Activated T-cell treated with anti-CD3 and anti-CD28 coated beads for 24 hours (primary cell): ENCODE results near the gene CADM4.
"Not testable (repeated sequence)": the region's sequence is repeated elsewhere in the genome, so short reads cannot be mapped to it uniquely, and the experiment has no call there.

ENCODE experiments used
- DNase-seq: peaks from one replicate; pipeline ENCODE4 v3.0.0-alpha.2; 2020; ENCODE audit warnings: low read depth

CADM4 gene

GRCh38 chr19:43662487-43662886, 22.8 kb upstream of the CADM4 start:
- no peak for DNase-seq

DNA sequence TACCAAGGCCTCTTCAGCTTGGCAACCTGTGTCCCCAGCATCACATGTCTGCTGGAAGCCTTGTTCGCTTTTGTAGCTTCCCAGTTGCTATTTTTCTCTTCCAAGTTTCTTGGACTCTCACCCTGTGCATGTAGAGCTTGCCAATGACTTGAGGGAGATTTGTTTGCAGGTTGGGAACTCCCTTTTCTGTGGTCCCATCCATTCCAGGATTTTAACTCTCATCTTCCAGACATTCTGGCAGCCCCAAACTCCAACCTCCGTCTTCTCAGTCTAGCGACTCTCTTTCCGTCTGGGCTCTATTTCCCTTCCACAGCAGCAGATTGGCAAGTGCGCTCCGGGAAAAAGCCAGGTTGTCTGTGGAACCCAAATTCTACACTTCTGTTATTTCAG, 21.3 kb upstream of the CADM4 start:
- no peak for DNase-seq

GRCh38 chr19:43660301-43660970, 20.8 kb upstream of the CADM4 start:
- no peak for DNase-seq

DNA sequence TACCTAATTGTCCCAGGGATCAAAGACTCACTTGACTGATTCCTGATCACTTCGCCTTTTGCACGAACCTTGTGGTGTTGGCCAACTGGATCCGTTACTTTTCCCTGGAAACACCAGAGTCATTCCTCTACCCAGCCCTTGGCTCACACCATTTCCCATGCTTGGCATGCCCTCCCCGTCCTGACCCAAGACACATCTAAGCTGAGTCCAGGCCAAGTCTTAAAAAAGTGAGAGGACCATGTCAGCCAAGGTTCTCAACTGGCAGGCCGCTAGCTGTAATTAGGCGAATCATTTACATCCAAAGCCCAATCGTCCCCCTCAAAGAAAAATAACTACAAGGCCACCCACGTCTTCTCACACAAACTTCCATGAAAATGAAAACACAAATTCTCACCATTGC, 18.8 kb upstream of the CADM4 start:
- DNase-seq, result no peak

DNA sequence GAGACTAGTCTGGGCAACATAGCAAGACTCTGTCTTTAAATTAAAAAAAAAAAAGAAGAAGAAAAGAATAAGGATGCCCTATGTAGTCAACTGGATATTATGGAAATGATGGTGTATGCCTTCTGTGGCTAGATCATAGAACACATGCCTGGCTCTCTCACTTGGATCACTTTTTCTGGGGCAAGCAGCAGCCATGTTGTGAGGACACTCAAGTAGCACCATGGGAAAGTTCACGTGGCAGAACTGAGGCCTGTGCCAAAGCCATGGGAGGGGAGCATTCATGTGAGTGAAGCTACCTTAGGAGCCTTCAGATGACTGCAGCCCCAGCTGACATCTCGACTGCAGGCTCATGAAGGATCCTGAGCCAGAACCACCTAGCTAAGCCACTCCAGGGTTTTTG, 18.4 kb upstream of the CADM4 start:
- no peak for DNase-seq

- DNase-seq, result no peak
Observed at GRCh38 chr19:43656436-43656835, 16.8 kb upstream of the CADM4 start.

- DNase-seq, result no peak
Observed at GRCh38 chr19:43652546-43652874, 12.9 kb upstream of the CADM4 start.

- peak; percentile 14 for DNase-seq
Observed at GRCh38 chr19:43651758-43652545, 12.3 kb upstream of the CADM4 start.

- not testable (repeated sequence) for DNase-seq
Observed at GRCh38 chr19:43650276-43650675, 10.6 kb upstream of the CADM4 start.

GRCh38 chr19:43649514-43649913, 9.9 kb upstream of the CADM4 start:
- DNase-seq, result no peak

DNA sequence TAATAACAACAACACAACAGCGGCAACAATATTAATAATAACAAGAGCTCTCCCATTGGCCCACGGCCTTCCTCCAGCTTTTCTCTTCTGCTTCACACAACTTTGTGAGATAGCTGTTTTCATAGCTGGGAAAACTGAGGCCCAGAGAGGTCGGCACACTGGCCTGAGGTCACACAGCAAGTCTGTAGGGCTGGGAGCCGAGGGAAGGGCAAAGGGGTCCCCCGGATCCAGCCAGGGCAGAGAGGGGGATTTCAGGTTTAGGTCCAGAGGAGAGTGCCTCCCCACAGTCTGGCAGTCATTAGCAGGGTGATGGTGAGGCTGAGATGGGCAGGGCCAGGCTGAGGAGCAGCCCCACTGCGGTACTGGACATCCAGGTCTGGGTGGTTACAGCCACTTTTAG, 9.0 kb upstream of the CADM4 start:
- no peak for DNase-seq

- no peak for DNase-seq
Observed at GRCh38 chr19:43644181-43644580, 4.5 kb upstream of the CADM4 start.

GRCh38 chr19:43643326-43643725, 3.7 kb upstream of the CADM4 start:
- no peak for DNase-seq

- DNase-seq, result no peak
Observed at GRCh38 chr19:43642531-43642930, 2.9 kb upstream of the CADM4 start.

GRCh38 chr19:43641333-43641732, 1.7 kb upstream of the CADM4 start:
- DNase-seq, result no peak

DNA sequence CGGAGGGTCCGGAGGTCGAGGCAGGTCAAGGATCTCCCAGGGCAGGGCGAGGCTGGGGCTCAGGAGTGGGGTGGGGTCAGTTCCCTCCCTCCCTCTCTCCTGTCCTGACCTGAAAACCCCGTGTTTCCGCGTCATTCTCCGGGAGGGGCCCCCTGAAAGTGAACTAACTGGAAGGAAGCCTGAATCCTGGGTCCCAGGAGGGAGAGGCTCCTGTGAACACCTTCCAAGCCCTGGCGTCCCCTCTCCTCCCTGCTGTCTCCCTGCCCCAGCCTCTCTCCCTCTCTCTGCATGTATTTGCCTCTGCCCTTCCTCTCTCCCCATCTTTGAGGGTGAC, 741 bp upstream of the CADM4 start:
- no peak for DNase-seq

GRCh38 chr19:43638995-43639518, 593 bp downstream of the CADM4 start:
- DNase-seq, result no peak

DNA sequence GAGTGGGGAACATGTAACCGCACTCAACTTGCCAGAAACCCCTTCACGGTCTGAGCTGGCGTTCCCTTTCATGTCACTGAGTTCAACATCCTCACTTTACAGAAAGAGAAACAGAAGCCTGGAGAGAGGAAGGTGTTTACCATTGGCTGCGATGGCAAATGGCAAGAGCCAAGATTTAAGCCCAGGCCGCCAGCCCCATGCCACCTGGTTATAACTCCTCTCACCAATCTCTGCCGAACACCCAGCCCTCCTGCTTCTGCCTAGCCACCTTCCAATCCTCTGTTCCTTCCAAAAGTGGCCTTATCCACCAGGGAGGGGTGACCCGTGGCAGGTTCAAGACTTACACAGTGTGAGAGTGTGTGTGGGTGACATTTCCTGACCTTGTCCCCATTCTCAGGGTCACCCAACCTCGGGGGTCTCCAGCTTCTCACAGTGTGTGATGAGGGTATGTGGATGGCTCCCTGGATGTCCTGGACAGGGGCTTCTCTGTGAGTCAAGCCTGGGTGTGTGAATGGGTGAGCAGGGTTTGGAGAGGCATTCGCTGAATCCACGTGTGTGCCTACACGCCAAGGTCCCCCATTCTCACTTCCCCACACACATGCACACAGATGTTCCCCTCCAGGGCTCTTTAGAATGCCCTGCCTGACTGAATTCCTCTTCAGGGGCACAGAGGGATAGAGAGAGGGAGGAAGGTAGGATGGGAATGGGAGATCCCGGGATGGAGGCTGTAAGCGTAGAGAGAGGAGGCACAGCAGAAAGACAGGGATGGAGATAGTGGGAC, 1.2 kb downstream of the CADM4 start:
- DNase-seq, result no peak

DNA sequence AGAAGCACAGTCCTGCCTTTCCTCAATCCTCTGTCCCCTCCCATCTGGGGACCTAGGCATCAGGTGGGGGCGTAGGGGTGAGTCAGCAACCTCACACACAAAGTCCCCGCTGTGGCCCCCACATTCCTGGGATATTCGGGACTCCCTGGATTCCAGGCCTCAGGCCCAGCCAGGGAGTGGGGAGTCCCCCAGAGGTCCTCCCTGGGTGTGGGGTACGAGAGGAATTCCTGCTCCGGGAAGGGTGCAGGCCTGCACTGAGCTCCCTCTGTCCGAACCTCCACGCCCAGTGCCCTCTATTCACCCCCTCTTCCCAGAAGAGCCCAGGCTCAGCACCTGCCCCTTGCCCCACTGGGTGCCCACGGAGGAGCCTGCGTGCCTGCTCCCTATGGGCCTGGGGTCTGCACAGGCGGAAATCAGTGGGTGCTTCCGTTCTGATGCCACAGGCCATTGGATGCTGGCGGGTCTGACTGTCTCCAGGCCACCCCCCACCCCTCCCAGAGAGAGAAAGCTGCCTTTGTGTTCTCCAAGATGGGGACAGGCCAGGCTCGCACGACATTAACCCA, 3.4 kb downstream of the CADM4 start:
- no peak for DNase-seq

DNA sequence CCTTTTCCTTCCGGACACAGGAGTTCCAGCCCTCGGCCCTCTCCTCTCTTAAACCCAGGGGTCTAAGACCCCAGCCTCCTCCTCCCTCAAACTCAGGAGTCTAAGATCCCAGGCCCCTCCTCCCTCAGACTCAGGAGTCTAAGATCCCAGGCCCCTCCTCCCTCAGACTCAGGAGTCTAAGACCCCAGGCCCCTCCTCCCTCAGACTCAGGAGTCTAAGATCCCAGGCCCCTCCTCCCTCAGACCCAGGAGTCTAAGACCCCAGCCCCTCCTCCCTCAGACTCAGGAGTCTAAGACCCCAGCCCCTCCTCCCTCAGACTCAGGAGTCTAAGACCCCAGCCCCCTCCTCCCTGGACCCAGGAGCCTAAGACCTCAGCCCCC, 4.1 kb downstream of the CADM4 start:
- DNase-seq, result not testable (repeated sequence)

- no peak for DNase-seq
Observed at GRCh38 chr19:43634872-43635560, 4.6 kb downstream of the CADM4 start.

- DNase-seq, result no peak
Observed at GRCh38 chr19:43634506-43634871, 5.2 kb downstream of the CADM4 start.
